ENCODE data around the gene BAIAP2L2.

BAIAP2L2 gene

GRCh38 chr22:38106814-38107578, 3.5 kb downstream of the BAIAP2L2 start:
- DNase-seq (ENCODE audit: low spot score) = no peak

- no peak for DNase-seq (ENCODE audit: low spot score)
Measured at GRCh38 chr22:38104084-38104483, 6.4 kb downstream of the BAIAP2L2 start.

- DNase-seq (ENCODE audit: low spot score) = no peak
Measured at GRCh38 chr22:38103641-38104040, 6.8 kb downstream of the BAIAP2L2 start.

- DNase-seq (ENCODE audit: low spot score) = peak; percentile 78
Measured at GRCh38 chr22:38098410-38099249, 11.9 kb downstream of the BAIAP2L2 start.

GRCh38 chr22:38097557-38098409, 12.7 kb downstream of the BAIAP2L2 start:
- no peak for DNase-seq (ENCODE audit: low spot score)

GRCh38 chr22:38097058-38097457, 13.4 kb downstream of the BAIAP2L2 start:
- DNase-seq (ENCODE audit: low spot score) = no peak

GRCh38 chr22:38089474-38089851, 21.0 kb downstream of the BAIAP2L2 start:
- DNase-seq (ENCODE audit: low spot score) = no peak

GRCh38 chr22:38088629-38089473, 21.6 kb downstream of the BAIAP2L2 start:
- no peak for DNase-seq (ENCODE audit: low spot score)

- no peak for DNase-seq (ENCODE audit: low spot score)
Measured at GRCh38 chr22:38087855-38088254, 22.6 kb downstream of the BAIAP2L2 start.

GRCh38 chr22:38086942-38087341, 23.5 kb downstream of the BAIAP2L2 start:
- no peak for DNase-seq (ENCODE audit: low spot score)

- no peak for DNase-seq (ENCODE audit: low spot score)
Measured at GRCh38 chr22:38086001-38086845, 24.3 kb downstream of the BAIAP2L2 start.

GRCh38 chr22:38085501-38085900, 25.0 kb downstream of the BAIAP2L2 start:
- DNase-seq (ENCODE audit: low spot score) = no peak

GRCh38 chr22:38085056-38085455, 25.4 kb downstream of the BAIAP2L2 start:
- DNase-seq (ENCODE audit: low spot score) = no peak

- DNase-seq (ENCODE audit: low spot score) = no peak
Measured at GRCh38 chr22:38083931-38084631, 26.4 kb downstream of the BAIAP2L2 start, which contains the start of gene SLC16A8. TSS of gene SLC16A8 (minus strand) at chr22:38084184. CDS start at chr22:38082873, 1,311 bp downstream.

GRCh38 chr22:38082986-38083710, 27.3 kb downstream of the BAIAP2L2 start:
- no peak for DNase-seq (ENCODE audit: low spot score)

GRCh38 chr22:38081941-38082828, 28.3 kb downstream of the BAIAP2L2 start:
- no peak for DNase-seq (ENCODE audit: low spot score)

GRCh38 chr22:38081636-38081940, 28.9 kb downstream of the BAIAP2L2 start:
- DNase-seq (ENCODE audit: low spot score) = no peak
